Epithelial cell of esophagus (primary cell): ENCODE results near the gene EVA1C.
"Not testable (repeated sequence)": the region's sequence is repeated elsewhere in the genome, so short reads cannot be mapped to it uniquely, and the experiment has no call there.

ENCODE experiments used
- DNase-seq: peaks from one replicate; pipeline ENCODE4 v3.0.0; 2010; ENCODE audit warnings: low read depth
- H3K4me3 ChIP-seq: 2 replicates; pipeline ENCODE4 v1.5.1; 2011; ENCODE audit warnings: mild to moderate bottlenecking, low read length, control low read depth
- TF ChIP-seq, protein P1 (sequence below): IDR thresholded peaks from 2 replicates; pipeline ENCODE4 v1.5.1; 2011; ENCODE audit warnings: low read depth, mild to moderate bottlenecking, low read length, control low read depth, inconsistent platforms; ENCODE audit not compliant: insufficient read depth; ENCODE audit errors: missing control alignments

The EVA1C gene

GRCh38 chr21:32456497-32456918 lies 44.0 kb downstream of the EVA1C start:
- no peak overlapping the region for H3K4me3 ChIP-seq
- TF ChIP-seq, protein P1, sequence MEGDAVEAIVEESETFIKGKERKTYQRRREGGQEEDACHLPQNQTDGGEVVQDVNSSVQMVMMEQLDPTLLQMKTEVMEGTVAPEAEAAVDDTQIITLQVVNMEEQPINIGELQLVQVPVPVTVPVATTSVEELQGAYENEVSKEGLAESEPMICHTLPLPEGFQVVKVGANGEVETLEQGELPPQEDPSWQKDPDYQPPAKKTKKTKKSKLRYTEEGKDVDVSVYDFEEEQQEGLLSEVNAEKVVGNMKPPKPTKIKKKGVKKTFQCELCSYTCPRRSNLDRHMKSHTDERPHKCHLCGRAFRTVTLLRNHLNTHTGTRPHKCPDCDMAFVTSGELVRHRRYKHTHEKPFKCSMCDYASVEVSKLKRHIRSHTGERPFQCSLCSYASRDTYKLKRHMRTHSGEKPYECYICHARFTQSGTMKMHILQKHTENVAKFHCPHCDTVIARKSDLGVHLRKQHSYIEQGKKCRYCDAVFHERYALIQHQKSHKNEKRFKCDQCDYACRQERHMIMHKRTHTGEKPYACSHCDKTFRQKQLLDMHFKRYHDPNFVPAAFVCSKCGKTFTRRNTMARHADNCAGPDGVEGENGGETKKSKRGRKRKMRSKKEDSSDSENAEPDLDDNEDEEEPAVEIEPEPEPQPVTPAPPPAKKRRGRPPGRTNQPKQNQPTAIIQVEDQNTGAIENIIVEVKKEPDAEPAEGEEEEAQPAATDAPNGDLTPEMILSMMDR, result no peak
- DNase-seq, result peak; percentile 45

- H3K4me3 ChIP-seq, result no peak overlapping the region
- no peak for DNase-seq
- TF ChIP-seq, protein P1, result no peak
These were observed 44.9 kb downstream of the EVA1C start for GRCh38 chr21:32457360-32457840.

DNA sequence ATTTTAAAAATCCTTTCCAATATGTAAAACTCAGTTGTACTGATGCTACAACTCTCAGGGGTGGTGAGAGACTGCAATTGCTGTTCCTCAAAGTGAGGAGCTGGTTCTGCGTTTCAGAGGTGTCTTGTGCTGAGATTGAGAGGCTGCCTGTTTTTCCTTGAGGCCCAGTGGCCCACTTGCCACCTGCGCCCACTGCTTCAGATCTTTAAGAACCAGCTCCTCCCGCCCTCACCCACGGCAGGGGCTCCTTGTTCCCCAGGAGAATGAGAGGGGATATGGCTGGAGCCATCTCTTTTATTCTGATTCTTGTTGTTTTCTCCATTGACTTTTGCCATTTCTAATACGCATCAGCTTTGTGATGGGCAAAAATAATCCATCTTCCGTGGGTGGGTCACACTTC lies 45.5 kb downstream of the EVA1C start:
- H3K4me3 ChIP-seq, result no peak overlapping the region
- no peak for DNase-seq
- TF ChIP-seq, protein P1, result no peak

- no peak for DNase-seq
- no peak overlapping the region for H3K4me3 ChIP-seq
- TF ChIP-seq, protein P1, result no peak
These were observed 47.5 kb downstream of the EVA1C start for GRCh38 chr21:32459972-32460371.

DNA sequence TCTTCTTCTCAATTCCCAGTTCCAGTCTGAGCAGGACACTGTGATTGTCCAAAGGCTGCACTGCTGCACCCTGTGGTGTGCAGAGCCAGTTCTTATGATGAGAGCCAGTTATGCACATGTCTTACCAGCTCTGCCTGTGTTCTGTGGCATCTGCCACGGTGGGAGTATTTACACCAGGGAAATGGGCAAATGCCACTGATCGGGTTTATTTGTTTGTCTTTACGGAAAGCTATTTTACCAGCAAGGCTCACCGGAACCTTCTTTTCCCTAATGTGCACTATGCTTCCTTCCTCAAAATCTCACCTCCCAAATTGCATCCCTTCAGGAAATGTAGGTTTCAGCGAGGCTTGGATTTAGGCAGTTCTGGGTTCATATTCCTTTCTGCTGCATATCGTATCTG lies 49.0 kb downstream of the EVA1C start:
- no peak overlapping the region for H3K4me3 ChIP-seq
- DNase-seq, result no peak
- TF ChIP-seq, protein P1, result no peak

GRCh38 chr21:32462564-32462963 lies 50.1 kb downstream of the EVA1C start:
- H3K4me3 ChIP-seq, DNase-seq: not testable (repeated sequence)

GRCh38 chr21:32463367-32463766 lies 50.9 kb downstream of the EVA1C start:
- H3K4me3 ChIP-seq, result no peak overlapping the region
- DNase-seq, result peak; percentile 30
- TF ChIP-seq, protein P1, result no peak
